GM18868 (cell line): Measurements from ENCODE around the gene HECTD1.
"Not testable (repeated sequence)": the region's sequence is repeated elsewhere in the genome, so short reads cannot be mapped to it uniquely, and the experiment has no call there.

ENCODE experiments used
- ATAC-seq: cut with Tn5 transposase; IDR thresholded peaks from one replicate; pipeline ENCODE4 v1.9.1; 2021; ENCODE audit warnings: mild to moderate bottlenecking, moderate library complexity; ENCODE audit not compliant: unreplicated experiment

The HECTD1 gene

GRCh38 chr14:31057701-31058364 lies 149.8 kb downstream of the HECTD1 start:
- no peak for ATAC-seq

DNA sequence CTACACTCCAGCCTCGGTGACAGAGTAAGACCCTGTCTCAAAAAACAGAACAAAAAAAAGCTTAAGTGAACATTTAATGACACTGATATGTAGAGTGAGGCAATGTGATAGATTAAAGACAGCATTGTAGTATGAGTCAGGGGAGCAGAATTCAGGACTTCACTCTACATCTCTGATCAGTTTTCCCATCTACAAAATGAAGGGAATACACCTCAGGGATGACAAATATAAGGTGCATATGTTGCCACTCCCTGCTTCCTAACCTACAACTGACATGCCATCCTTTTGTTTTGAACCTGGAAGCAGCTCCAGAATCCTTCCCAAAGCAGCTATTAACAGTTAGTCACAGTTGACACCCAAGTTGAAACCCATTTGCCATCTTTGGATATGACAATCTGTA lies 150.6 kb downstream of the HECTD1 start:
- no peak for ATAC-seq

- ATAC-seq = not testable (repeated sequence)
Measured at GRCh38 chr14:31052905-31053586, 154.5 kb downstream of the HECTD1 start.

GRCh38 chr14:31051511-31051910 lies 156.1 kb downstream of the HECTD1 start:
- no peak for ATAC-seq

GRCh38 chr14:31051023-31051422 lies 156.6 kb downstream of the HECTD1 start:
- no peak for ATAC-seq
